Measurements from ENCODE around the gene FLNA. TPM values are rescaled to one million over a fixed set of nuclear protein-coding genes. Genes with fewer than 3 reads are reported as not detected.
"Not testable (repeated sequence)": the region's sequence is repeated elsewhere in the genome, so short reads cannot be mapped to it uniquely, and the experiment has no call there.

The FLNA gene
- total RNA-seq, 1 donor from 2014 or later, result 1,080 TPM

DNA sequence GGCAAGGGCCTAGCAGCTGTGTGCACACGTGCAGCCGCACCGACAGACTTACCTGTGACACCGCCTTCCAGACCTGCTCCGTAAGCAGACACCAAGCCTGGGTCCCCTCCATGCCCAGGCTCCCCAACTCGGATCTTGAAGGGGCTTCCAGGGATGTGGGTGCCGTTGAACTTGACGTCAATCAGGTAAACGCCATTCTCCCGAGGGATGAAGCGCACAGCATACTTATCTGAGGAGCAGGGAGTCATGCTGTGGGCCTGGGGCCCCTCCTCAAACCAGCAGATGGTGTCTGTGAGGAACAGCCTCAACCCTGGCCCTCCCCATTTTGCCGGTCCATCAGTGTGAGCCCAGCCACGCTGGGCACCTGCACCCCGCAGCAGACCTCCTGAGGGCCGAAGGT lies 24.5 kb downstream of the FLNA start:
- no peak for ATAC-seq
- peaks cover 64% of the 10 kb centered on the region for H3K36me3 ChIP-seq
- TF ChIP-seq, protein P1, sequence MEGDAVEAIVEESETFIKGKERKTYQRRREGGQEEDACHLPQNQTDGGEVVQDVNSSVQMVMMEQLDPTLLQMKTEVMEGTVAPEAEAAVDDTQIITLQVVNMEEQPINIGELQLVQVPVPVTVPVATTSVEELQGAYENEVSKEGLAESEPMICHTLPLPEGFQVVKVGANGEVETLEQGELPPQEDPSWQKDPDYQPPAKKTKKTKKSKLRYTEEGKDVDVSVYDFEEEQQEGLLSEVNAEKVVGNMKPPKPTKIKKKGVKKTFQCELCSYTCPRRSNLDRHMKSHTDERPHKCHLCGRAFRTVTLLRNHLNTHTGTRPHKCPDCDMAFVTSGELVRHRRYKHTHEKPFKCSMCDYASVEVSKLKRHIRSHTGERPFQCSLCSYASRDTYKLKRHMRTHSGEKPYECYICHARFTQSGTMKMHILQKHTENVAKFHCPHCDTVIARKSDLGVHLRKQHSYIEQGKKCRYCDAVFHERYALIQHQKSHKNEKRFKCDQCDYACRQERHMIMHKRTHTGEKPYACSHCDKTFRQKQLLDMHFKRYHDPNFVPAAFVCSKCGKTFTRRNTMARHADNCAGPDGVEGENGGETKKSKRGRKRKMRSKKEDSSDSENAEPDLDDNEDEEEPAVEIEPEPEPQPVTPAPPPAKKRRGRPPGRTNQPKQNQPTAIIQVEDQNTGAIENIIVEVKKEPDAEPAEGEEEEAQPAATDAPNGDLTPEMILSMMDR (IDR thresholded peaks at IDR 0.05), result no peak
- H3K4me1 ChIP-seq, result peaks cover 27% of the 10 kb centered on the region
- no peak overlapping the region for H3K4me3 ChIP-seq
- no peaks in the 10 kb centered on the region for H3K9me3 ChIP-seq
- intact Hi-C loops (cut with DNase I), result no loop called here
- no peak overlapping the region for H3K27ac ChIP-seq
- peak; percentile 20 for DNase-seq
- H3K27me3 ChIP-seq (ENCODE audit: low read depth), result no peaks in the 10 kb centered on the region

DNA sequence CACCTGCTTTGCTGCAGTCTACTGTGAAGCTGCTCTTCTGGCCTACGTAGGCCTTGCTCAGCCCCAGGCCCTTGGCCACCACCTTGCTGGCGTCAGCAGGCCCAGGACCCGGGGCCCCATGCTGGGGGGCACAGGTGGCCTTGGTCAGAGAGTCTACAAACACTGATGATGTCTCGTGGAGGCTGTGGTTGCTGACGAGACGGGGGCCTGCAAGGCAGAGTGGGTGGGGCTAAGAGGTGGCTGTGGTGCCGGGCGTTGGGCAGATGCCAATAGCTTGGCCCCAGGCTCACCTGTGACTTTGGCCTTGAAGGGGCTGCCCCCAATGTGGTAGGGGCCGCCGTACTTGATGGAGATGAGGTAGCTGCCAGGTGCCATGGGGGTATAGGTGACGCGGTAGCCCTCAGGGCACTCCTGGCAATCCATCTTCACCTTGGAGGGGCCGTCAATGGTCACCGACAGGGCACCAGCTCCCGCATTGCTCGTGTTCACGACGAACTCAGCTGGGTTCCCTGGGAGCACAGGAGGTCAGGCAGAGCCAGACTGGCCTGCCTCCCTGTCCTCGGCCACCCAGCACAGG lies 25.0 kb downstream of the FLNA start:
- peak; percentile 37 for DNase-seq
- no peak overlapping the region for H3K27ac ChIP-seq
- H3K4me3 ChIP-seq, result no peak overlapping the region
- TF ChIP-seq, protein P1 (IDR thresholded peaks at IDR 0.05), result no peak
- H3K27me3 ChIP-seq (ENCODE audit: low read depth), result no peaks in the 10 kb centered on the region
- H3K36me3 ChIP-seq, result peaks cover 59% of the 10 kb centered on the region
- H3K9me3 ChIP-seq, result no peaks in the 10 kb centered on the region
- no peak for ATAC-seq
- intact Hi-C loops (cut with DNase I), result no loop called here
- H3K4me1 ChIP-seq, result peaks cover 27% of the 10 kb centered on the region

DNA sequence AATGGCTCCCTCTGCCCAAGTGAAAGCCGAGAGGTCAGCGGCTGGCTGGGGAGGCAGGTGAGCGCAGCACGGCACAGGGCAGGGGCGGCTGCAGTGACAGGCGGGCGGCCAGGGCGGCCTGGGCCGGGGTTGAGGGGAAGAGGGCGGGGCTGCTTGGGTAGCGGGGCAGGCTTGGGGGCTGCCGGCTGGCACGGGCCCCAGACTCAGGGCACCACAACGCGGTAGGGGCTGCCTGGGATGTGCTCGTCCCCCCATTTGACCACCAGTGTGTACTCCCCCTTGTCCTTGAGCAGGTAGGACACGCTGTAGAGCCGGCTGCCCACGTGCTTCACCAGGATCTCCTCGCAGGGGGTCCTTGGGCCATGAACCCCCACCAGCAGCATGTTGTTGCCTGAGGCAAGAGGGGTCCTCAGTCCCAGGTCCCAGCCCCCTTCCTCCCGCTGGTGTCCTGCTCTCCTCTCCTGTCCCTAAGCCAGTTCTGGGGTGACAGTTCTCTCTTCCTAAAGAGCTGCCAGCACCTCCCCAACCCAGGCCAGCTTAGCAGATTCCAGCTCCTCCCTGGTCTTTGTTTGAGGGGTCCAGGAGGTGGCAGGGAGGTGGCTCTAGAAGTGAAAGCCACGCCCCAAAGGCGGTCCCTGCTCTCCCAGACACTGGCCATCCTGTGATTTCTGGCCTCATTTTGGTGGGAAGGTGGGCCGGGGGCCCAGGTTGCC lies 25.6 kb downstream of the FLNA start:
- peaks cover 52% of the 10 kb centered on the region for H3K36me3 ChIP-seq
- H3K9me3 ChIP-seq, result no peaks in the 10 kb centered on the region
- peaks cover 25% of the 10 kb centered on the region for H3K4me1 ChIP-seq
- no peaks in the 10 kb centered on the region for H3K27me3 ChIP-seq (ENCODE audit: low read depth)
- H3K4me3 ChIP-seq, result no peak overlapping the region
- DNase-seq (peak; percentile 32), ATAC-seq (no peak)
- H3K27ac ChIP-seq, result no peak overlapping the region
- intact Hi-C loops (cut with DNase I), result no loop called here
- TF ChIP-seq, protein P1 (IDR thresholded peaks at IDR 0.05), result no peak

DNA sequence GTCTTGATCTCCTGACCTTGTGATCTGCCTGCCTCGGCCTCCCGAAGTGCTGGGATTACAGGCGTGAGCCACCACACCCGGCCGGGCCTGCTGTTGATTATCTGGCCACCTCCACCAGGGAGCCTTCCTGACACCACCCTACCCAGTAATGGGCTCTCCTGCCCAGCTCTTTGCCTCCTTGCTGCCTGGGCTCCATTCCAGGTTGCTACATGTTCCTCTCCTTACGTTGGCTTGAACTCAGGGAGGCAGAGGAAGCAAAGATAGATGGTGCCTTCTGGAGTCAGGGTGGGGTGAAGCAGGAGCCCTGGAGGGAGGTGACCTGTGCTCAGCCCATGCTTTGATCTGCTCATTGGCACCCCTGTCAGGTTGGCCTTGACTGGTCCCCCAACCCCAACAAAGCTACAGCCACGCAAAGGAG lies 26.3 kb downstream of the FLNA start:
- peak; percentile 19 for DNase-seq
- Histone ChIP-seq H3K36me3 (peaks cover 45% of the 10 kb centered on the region), H3K4me1 (peaks cover 22% of the 10 kb centered on the region), H3K27ac (no peak overlapping the region), H3K4me3 (no peak overlapping the region), H3K27me3 (ENCODE audit: low read depth) (no peaks in the 10 kb centered on the region), H3K9me3 (no peaks in the 10 kb centered on the region)
- no peak for ATAC-seq
- TF ChIP-seq, protein P1 (IDR thresholded peaks at IDR 0.05), result no peak
- intact Hi-C loops (cut with DNase I), result no loop called here

DNA sequence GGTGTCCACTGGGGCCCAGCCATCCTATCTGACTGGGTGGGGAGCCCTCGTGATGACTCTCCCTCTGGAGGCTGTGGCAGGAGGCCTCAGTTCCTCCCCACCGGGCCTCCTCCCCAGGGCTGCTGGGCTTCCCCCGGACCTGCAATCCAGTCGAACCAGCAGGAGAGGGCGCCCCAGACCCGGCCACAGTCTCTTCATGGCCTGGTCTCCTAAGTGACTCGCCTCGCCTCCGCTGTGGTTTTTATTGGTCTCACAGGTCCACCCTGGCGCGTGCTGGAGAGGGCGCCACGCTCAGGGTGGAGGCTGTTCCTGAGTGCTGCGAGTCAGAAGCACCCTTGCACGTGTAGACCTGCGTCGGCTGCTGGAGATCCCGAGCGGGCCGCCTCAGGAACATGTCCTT lies 30.8 kb downstream of the FLNA start:
- H3K36me3 ChIP-seq; intact Hi-C loops (cut with DNase I); DNase-seq; H3K4me3 ChIP-seq; H3K27me3 ChIP-seq (ENCODE audit: low read depth); H3K27ac ChIP-seq; H3K4me1 ChIP-seq; H3K9me3 ChIP-seq: not testable (repeated sequence)
- peak; percentile 51 to 66 for ATAC-seq

DNA sequence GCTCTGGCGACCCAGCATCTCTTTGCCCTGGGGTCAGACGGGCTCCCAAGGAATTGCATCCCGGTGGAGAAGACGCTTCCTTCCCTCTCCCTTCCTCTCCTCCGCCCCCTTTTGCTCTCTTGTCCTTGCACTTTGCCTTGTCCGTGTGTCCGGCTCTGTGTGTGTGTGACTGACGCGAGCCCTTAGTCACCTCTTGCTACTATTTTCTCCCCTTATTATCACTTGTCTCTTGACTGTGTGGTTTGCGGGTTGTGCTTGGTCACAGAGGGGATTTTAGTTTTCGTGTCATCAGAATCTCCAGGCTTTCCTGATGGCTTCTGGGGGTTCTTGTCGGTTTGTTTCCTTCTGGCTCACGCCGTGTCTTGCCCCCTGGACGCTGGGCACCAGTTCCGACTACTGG lies 31.4 kb downstream of the FLNA start:
- H3K4me1 ChIP-seq; H3K9me3 ChIP-seq; H3K4me3 ChIP-seq; intact Hi-C loops (cut with DNase I); H3K27ac ChIP-seq; DNase-seq; H3K36me3 ChIP-seq; H3K27me3 ChIP-seq (ENCODE audit: low read depth): not testable (repeated sequence)
- ATAC-seq, result peak; percentile 0 to 2

DNA sequence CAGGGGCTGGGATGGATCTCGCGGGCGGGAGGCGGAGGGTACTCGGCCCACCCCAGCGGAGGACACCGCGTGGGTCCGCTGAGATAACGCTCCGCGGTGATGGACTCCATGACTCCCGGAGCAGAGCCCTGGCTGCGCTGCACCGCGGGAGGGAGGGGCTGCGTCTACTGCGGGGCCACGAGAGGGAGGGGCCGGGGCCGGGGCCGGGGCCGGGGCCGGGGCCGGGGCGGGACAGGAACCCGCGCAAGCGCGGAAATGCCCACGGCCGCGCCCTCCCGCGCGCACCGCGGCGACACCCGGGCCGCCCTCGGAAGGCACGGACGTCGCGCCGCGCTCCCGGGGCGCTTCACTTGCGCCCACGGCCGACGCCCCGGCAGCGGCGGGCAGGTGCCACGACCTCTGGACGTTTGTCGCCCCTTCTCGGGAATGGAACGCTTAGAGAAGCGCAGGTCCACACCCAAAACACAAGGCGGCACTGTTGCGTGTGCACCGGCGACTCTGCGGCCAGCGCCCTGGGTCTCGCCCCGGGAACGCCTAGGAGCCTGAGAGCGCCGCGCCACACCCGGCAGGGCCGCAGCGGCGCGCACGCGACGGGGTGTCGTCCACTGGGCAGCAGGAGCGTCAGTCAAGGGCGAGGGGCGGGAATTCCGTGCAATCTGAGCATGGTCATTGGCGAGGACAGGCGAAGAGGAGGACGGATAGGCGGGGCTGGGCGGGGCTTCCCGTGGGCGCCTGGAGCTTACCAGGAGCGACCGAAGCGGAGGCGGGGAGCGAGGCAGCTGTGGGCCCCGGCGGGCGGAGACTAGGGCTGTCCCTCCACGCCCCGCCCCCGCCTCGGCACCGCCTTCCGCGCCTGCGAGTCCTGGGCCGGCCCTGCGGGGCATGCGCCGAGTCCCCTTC lies 32.8 kb downstream of the FLNA start:
- intact Hi-C loops (cut with DNase I); H3K9me3 ChIP-seq; H3K4me1 ChIP-seq; H3K36me3 ChIP-seq; H3K4me3 ChIP-seq; H3K27me3 ChIP-seq (ENCODE audit: low read depth); DNase-seq: not testable (repeated sequence)
- peak overlapping the region; percentile 74 for H3K27ac ChIP-seq
- peak; percentile 90 to 93 for ATAC-seq
